ENCODE measurements around the gene TBC1D24.

TBC1D24 gene

GRCh38 chr16:2450975-2451381 lies 23.9 kb upstream of the TBC1D24 start:
- DNase-seq, result no peak

GRCh38 chr16:2451851-2452320 lies 23.0 kb upstream of the TBC1D24 start:
- DNase-seq, result no peak

- no peak for DNase-seq
Measured at GRCh38 chr16:2452650-2453049, 22.3 kb upstream of the TBC1D24 start.

GRCh38 chr16:2455081-2455845 lies 19.7 kb upstream of the TBC1D24 start:
- no peak for DNase-seq

DNA sequence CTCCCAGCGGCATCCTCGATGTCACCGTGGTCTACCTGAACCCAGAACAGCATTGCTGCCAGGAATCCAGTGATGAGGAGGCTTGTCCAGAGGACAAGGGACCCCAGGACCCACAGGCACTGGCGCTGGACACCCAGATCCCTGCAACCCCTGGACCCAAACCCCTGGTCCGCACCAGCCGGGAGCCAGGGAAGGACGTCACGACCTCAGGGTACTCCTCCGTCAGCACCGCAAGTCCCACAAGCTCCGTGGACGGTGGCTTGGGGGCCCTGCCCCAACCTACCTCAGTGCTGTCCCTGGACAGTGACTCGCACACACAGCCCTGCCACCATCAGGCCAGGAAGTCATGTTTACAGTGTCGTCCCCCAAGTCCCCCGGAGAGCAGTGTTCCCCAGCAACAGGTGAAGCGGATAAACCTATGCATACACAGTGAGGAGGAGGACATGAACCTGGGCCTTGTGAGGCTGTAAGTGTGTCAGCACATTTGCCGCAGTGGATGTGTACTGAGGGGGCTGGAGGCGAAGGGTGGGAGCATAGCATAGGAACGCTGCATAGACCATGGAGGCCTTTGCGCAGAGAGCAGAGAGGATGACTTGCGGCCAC lies 18.3 kb upstream of the TBC1D24 start:
- DNase-seq, result no peak

GRCh38 chr16:2457267-2457666 lies 17.7 kb upstream of the TBC1D24 start:
- no peak for DNase-seq

- no peak for DNase-seq
Measured at GRCh38 chr16:2457946-2458345, 17.0 kb upstream of the TBC1D24 start.

DNA sequence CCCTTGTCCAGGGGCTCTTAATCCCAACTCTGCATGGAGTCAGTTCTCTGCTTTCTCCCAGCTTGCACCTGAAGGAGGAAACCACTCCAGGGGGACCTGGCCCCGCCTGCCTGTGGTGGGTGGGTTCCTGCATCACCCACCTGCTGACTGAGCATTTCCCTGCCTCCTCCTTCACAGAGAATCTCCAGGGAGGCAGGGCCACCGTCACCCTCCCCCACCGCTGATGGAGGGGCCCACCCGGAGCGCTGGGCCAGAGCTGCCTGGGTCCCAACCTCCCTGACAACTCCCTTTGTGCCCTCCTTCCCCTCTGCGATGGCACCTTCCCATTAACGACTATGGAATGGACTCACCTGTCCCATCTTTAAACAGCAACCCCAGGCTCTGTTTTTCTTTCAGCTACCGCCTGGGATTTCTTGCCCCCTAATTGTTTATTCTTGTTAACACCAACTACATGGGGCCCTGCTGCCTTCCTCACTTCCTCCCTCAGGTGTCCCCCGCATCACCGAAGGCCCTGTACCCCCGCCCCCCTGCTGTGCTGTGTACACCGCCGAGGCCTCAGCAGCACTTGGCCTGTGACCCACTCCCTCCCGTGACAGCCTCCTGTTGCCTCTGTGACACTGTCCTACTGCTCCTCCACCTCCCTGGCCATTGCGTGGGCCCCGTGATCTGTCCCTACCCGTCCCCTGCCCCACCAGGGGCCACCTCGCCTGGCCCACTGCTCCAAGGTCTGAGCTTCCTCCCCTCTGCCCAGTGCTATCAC lies 15.9 kb upstream of the TBC1D24 start:
- no peak for DNase-seq

DNA sequence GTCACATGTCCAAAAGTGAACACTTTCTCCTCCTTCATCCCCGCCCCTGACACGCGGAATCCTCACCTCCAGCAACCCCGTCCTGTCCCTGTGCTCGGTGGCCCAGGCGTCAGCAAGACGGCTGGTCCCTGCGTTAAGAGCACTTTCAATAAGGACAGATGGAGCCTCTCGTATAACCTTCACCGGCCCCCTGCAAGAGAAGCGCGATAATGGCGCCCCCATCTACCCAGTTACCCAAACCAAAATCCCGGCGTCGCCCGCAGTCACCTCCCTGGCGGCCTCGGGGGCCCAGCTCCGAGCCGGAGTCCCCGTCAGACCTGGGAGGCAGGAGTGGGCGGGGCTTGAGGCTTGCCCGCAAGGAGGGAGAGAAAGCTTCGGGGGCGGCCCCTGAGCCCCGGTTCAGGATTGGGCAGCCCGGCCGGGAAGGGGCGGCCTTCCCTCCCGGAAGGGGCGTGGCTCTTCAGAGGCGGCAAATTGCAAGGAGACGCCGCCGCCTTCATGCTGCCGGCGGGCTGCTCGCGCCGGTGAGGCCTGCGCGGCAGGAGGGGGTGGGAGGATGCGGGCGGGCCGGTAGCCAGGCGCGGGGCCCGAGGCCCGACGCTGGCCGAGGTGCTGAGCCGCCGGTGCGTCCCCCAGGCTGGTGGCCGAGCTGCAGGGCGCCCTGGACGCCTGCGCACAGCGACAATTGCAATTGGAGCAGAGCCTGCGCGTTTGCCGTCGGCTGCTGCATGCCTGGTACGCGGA lies 15.1 kb upstream of the TBC1D24 start, which contains the start of gene TEDC2:
Gene TEDC2, plus strand, starts transcription at position 463 of the 744 bp plus-strand sequence. Its CDS starts 36 bp downstream, at position 499.
- peak; percentile 97 for DNase-seq

DNA sequence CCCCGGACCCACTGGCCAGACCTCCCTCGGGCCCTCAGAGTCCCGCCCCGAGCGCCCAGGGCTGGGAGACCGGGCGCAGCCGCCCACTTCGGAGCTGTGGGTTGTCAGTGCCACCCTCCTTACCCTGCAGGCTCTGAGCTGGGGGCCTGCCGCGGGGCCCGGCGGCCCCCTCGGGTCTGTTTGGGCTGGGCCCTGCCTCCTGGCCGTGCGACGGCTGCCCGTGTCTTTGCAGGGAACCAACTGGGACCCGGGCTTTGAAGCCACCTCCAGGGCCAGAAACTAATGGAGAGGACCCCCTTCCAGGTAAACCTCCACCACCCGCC lies 14.6 kb upstream of the TBC1D24 start:
- DNase-seq, result no peak

- DNase-seq, result no peak
Measured at GRCh38 chr16:2460916-2461315, 14.0 kb upstream of the TBC1D24 start.

GRCh38 chr16:2462031-2462866 lies 12.7 kb upstream of the TBC1D24 start:
- DNase-seq, result no peak

DNA sequence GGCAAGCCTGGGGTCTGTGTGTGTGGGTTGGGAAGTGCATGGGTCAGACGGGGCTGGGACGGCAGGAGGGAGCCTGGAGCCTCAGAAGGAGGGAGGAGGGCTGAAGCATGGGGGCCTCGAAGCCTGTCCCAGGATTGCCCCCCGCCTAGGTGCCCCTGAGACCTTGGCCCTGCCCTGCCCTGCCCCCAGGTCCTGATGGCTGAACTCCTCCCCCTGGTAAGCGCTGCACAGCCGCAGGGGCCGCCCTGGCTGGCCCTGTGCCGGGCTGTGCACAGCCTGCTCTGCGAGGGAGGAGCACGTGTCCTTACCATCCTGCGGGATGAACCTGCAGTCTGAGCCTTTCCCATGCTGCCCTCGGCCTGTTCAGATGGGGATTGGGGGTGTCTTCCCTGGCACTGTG lies 10.6 kb upstream of the TBC1D24 start:
- DNase-seq, result no peak

- no peak for DNase-seq
Measured at GRCh38 chr16:2465653-2466415, 9.1 kb upstream of the TBC1D24 start.

- no peak for DNase-seq
Measured at GRCh38 chr16:2466667-2467527, 8.0 kb upstream of the TBC1D24 start.

DNA sequence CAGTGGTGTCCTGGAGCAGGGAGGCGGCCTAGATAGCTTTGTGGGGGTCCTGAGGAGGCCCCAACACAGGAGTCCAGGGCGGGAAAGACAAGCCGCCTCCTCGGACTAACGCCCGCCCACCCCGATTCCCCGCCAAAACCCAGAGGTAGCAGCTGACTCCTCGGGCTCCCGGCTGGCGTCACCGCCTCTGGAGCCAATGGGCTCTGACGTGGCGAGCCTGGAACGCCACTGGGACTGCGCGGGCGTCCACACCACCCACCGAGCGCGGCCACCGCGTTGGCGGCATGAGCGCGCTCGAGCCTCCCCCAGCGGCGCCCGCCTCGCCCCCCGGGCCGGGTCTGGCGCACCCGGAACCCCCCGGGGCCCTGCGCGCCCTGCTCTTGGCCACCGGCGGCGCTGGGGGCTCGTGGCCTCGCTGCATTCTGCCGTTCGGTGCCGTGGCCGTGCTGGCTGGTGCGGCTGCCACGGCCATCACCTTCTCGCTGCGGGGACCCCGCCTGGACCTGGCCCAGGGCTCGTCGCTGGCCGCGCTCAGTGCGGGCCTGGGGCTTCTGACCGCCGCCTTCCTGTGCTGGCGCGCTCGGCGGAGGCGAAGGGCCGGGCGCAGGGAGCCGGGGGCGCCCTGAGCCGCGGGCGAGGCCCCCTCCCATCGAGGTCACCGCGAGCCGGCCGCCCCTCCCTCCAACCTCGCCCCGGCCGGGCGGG lies 7.2 kb upstream of the TBC1D24 start:
- no peak for DNase-seq

DNA sequence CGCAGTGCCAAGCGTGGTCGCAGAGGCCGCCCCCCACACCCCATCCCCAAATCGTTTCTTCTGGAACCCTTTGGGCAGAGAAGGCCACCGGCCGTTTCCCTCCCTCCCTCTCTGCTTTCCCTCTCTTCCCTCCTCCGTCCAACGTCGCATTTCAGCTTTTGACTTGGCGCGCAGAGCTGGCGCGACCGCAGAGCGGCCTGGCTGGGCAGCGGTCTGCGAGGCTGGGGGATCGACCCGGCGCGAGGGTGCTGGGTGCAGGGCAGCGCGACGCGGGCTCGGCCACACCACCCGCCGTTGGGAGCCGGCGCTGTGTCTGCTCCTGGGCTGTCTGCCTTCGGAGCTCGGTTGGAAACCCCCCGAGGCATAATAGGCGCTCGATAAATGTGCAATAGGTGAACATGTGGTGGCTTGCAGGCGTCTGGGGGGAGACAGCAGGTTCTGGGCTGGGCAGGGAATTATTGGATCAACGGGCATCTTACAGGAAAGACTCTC lies 6.6 kb upstream of the TBC1D24 start:
- DNase-seq, result no peak

DNA sequence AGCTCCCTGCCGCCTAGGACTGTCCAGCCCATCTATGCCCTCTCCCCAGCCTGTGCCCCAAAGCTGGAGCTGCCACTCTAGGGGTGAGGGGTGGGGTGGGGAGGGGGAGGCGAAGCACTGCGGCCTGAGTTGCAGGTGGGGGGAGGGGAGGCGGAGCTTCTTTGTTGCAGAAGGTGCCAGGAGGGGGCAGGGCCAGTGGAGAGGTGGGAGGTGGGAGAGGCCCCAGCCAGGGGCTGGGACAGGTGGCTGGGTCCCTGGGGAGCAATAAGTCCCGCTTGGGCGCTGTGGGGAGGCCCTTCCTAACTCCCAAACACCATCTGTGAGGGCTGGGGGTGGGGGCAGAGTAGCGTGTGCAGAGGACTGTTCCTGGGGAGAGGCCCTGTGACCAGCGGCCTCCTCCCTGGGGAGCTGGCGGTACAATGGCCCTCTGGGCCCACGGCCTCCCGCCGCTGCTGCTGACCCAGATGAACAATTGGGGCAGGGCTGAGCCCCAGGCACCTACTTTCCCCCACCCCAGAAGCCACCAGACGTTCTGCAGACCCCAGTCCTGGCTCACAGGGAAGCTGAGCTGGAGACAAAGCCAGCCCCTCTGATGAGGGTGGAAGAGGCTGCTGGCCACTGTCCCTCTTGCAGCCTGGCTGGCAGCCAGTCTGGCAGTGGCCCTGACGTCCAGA lies 6.1 kb upstream of the TBC1D24 start:
- no peak for DNase-seq

All from stimulated activated CD4-positive, alpha-beta T cell treated with anti-CD3 and anti-CD28 coated beads, Interleukin-2, amount 100 ng/mL, for 48 hours (primary cell).